ENCODE data around the gene SYNE1. TPM values are rescaled to one million over a fixed set of nuclear protein-coding genes. Genes with fewer than 3 reads are reported as not detected.

Gene SYNE1
- total and polyA plus RNA-seq, 2 of the 8 experiments (the other 6 are each of a cell fraction or from before 2014, with no cell fraction given), result 2.8 to 5.5 TPM

GRCh38 chr6:152127432-152128165 lies 509.6 kb downstream of the SYNE1 start:
- Histone ChIP-seq H2AK5ac (ENCODE audit: low read depth, low read length) (no peak overlapping the region), H3K4me1 (replicated peaks in 1 of 4; ENCODE audit: control insufficient read depth in 3 of 4, insufficient read depth in 4 of 4, low read length in 3 of 4) (no peaks in the 10 kb centered on the region), H3K56ac (replicated peaks; ENCODE audit: insufficient read length, low read depth, low read length) (no peak overlapping the region), H2BK20ac (ENCODE audit: low read length) (no peak overlapping the region), H4K91ac (replicated peaks; ENCODE audit: insufficient read length, low read length) (no peak overlapping the region), H4K8ac (ENCODE audit: extremely low read depth, insufficient read depth, low read length) (no peak overlapping the region), H2AFZ (ENCODE audit: low read length) (no peak overlapping the region), H2BK120ac (replicated peaks; ENCODE audit: low read depth, low read length) (no peak overlapping the region), H3K4me3 (ENCODE audit: extremely low read depth in 1 of 4, insufficient read depth in 2 of 4, low read depth in 3 of 4, low read length in 4 of 4) (no peak overlapping the region), H3K79me2 (ENCODE audit: control insufficient read depth in 1 of 2, insufficient read depth in 2 of 2, low read length in 2 of 2) (no peaks in the 10 kb centered on the region), H3K18ac (ENCODE audit: extremely low read depth, low read length) (no peak overlapping the region), H3K9me3 (ENCODE audit: insufficient read depth in 2 of 2, low read depth in 1 of 2, low read length in 1 of 2) (no peaks in the 10 kb centered on the region), H2BK12ac (ENCODE audit: low read depth, low read length) (no peak overlapping the region), H2BK5ac (ENCODE audit: low read depth, low read length) (no peak overlapping the region), H3K79me1 (ENCODE audit: low read depth, low read length) (no peaks in the 10 kb centered on the region), H4K20me1 (replicated peaks in 1 of 2; ENCODE audit: control insufficient read depth in 1 of 2, insufficient read depth in 2 of 2, low read length in 2 of 2) (no peaks in the 10 kb centered on the region), H3K9ac (replicated peaks in 1 of 4; ENCODE audit: extremely low read depth in 1 of 4, low read depth in 3 of 4, low read length in 3 of 4) (no peak overlapping the region), H3K14ac (ENCODE audit: insufficient read length) (no peak overlapping the region), H3K27me3 (replicated peaks in 1 of 4; ENCODE audit: control insufficient read depth in 3 of 4, extremely low read depth in 1 of 4, insufficient read depth in 3 of 4, low read length in 3 of 4) (no peaks in the 10 kb centered on the region), H3K23me2 (ENCODE audit: low read depth, low read length) (no peaks in the 10 kb centered on the region), H3K23ac (ENCODE audit: insufficient read length) (no peak overlapping the region), H3K36me3 (ENCODE audit: control insufficient read depth in 2 of 4, insufficient read depth in 4 of 4, low read length in 3 of 4) (no peaks in the 10 kb centered on the region), H3K4ac (replicated peaks; ENCODE audit: insufficient read length, low read depth, low read length) (no peak overlapping the region), H2BK15ac (ENCODE audit: low read length) (no peak overlapping the region), H3K4me2 (ENCODE audit: insufficient read depth in 1 of 2, low read depth in 2 of 2, low read length in 2 of 2) (no peak overlapping the region), H4K5ac (ENCODE audit: insufficient read length, low read depth, low read length) (no peak overlapping the region), H3K27ac (ENCODE audit: low read depth, low read length) (no peak overlapping the region)
- DNase-seq (ENCODE audit: low read depth in 1 of 2, low spot score in 2 of 2) (no peak), FAIRE-seq (no peak)
- ChIA-PET POLR2A (ENCODE audit: partially characterized antibody) (no interaction called here), CTCF (ENCODE audit: partially characterized antibody) (interaction anchor here (0.5 to 1.3 kb wide), 5 partner anchors 10 to 293 kb away, joined by 3 to 4 read pairs (median 3); no protein-coding TSS in a partner anchor)
- no peak for TF ChIP-seq CREB1 (IDR thresholded peaks at IDR 0.05)
- TF ChIP-seq KDM5A (IDR thresholded peaks at IDR 0.05; ENCODE audit: low read length), result no peak
- TF ChIP-seq SIRT6 (IDR thresholded peaks at IDR 0.05; ENCODE audit: low read length), result no peak
- no peak for TF ChIP-seq CTBP2 (IDR thresholded peaks at IDR 0.05; ENCODE audit: borderline replicate concordance, insufficient read depth, insufficient read length, low read length)
- no peak for TF ChIP-seq POLR2A (IDR thresholded peaks at IDR 0.05; ENCODE audit: control extremely low read depth in 1 of 2, low read depth in 2 of 2, low read length in 2 of 2)
- TF ChIP-seq RBBP5 (IDR thresholded peaks at IDR 0.05; ENCODE audit: borderline replicate concordance, low read depth, low read length), result no peak
- no peak for TF ChIP-seq TAF7 (optimal IDR thresholded peaks at IDR 0.05; ENCODE audit: borderline replicate concordance, low read depth, low read length)
- TF ChIP-seq BRCA1 (IDR thresholded peaks at IDR 0.05; ENCODE audit: low read depth, low read length), result no peak
- no peak for TF ChIP-seq CHD1 (IDR thresholded peaks at IDR 0.05; ENCODE audit: low read depth, low read length)
- TF ChIP-seq SP1 (IDR thresholded peaks at IDR 0.05; ENCODE audit: low read depth, low read length), result no peak
- 95% methylated on average over 8 of the region's 8 CpGs; no CpG with 5 or more reads in 1 of the 2 experiments for WGBS, 2 experiments (ENCODE audit: extremely low coverage in 1 of 2, insufficient coverage in 1 of 2, insufficient read length in 1 of 2, insufficient replicate concordance in 2 of 2, low coverage in 1 of 2, low lambda C conversion rate in 2 of 2, missing lambda C conversion rate in 1 of 2)

All from H1 (cell line).